Measurements from ENCODE around the gene YES1.

GRCh38 chr18:841647-842370, 29.8 kb upstream of the YES1 start:
- no peak for TF ChIP-seq POLR2A (IDR thresholded peaks at IDR 0.05; ENCODE audit: low read length)
- no peak for TF ChIP-seq GATA1 (IDR thresholded peaks at IDR 0.05; ENCODE audit: low read depth, low read length)

Data from erythroblast (primary cell).